Adrenal gland (tissue), 5 donors: ENCODE results near the gene VGLL4.

Source experiments
- POLR2A ChIP-seq, 2 donors: fragments of 450-650 bp; IDR thresholded peaks; one replicate each; pipeline ENCODE4 v1.6.1; 2017; ENCODE audit warnings: antibody characterized with exemption in 2 of 2, mild to moderate bottlenecking in 2 of 2, moderate library complexity in 1 of 2
- TF ChIP-seq, protein P1 (sequence below), 6 experiments: fragments of 450-650 bp in 4 of 6; fragments of 200-600 bp in 2 of 6; sonication (generic) in 1 of 6; IDR thresholded peaks; 1 replicate in 5 of 6; 2 replicates in 1 of 6; pipeline versions ENCODE4 v1.5.1 to v1.8.0; 2016 to 2021; ENCODE audit warnings: antibody characterized with exemption in 6 of 6, mild to moderate bottlenecking in 2 of 6, moderate library complexity in 1 of 6
- donor health status: DM: no; HTN: no; CAD: no.

DNA sequence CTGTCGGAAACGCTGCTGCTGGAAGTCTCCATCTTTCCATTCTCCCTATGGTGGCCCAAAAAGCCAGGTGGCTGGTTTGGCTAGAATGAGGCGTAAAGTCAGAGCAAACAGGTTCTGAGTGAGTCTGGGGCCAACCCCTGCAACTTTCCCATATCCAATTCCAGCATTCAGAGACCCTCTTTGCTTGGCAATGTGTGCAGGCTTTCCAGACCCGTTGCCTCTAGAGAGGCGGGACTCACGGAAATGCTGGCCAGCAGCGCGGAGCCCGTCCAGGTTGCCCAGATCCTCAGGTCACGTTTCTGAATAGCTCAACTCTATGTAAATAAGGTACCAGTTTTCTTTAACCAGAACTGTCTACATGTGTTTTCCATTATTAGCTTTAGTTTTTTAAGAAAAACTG is 68.0 kb downstream of the VGLL4 start:
- TF ChIP-seq, protein P1, sequence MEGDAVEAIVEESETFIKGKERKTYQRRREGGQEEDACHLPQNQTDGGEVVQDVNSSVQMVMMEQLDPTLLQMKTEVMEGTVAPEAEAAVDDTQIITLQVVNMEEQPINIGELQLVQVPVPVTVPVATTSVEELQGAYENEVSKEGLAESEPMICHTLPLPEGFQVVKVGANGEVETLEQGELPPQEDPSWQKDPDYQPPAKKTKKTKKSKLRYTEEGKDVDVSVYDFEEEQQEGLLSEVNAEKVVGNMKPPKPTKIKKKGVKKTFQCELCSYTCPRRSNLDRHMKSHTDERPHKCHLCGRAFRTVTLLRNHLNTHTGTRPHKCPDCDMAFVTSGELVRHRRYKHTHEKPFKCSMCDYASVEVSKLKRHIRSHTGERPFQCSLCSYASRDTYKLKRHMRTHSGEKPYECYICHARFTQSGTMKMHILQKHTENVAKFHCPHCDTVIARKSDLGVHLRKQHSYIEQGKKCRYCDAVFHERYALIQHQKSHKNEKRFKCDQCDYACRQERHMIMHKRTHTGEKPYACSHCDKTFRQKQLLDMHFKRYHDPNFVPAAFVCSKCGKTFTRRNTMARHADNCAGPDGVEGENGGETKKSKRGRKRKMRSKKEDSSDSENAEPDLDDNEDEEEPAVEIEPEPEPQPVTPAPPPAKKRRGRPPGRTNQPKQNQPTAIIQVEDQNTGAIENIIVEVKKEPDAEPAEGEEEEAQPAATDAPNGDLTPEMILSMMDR (IDR thresholded peaks at IDR 0.05) = no peak
- TF ChIP-seq POLR2A (IDR thresholded peaks at IDR 0.05) = no peak
